Measurements from ENCODE around the gene FARS2.

Gene FARS2

GRCh38 chr6:5238336-5238735 lies 23.0 kb upstream of the FARS2 start:
- Mint-ChIP-seq H3K4me3 (no peak overlapping the region), H3K27ac (no peak overlapping the region), H3K9me3 (ENCODE audit: low read depth) (no peaks in the 10 kb centered on the region), H3K4me1 (ENCODE audit: low read depth) (no peaks in the 10 kb centered on the region), H3K36me3 (peaks cover 10% of the 10 kb centered on the region), H3K27me3 (no peaks in the 10 kb centered on the region)

GRCh38 chr6:5241252-5241651 lies 20.1 kb upstream of the FARS2 start:
- peaks cover 11% of the 10 kb centered on the region for H3K36me3 Mint-ChIP-seq
- H3K4me3 Mint-ChIP-seq, result no peak overlapping the region
- H3K4me1 Mint-ChIP-seq (ENCODE audit: low read depth), result peaks cover 6% of the 10 kb centered on the region
- no peak overlapping the region for H3K27ac Mint-ChIP-seq
- no peaks in the 10 kb centered on the region for H3K27me3 Mint-ChIP-seq
- H3K9me3 Mint-ChIP-seq (ENCODE audit: low read depth), result no peaks in the 10 kb centered on the region

- peaks cover 13% of the 10 kb centered on the region for H3K36me3 Mint-ChIP-seq
- H3K27me3 Mint-ChIP-seq, result no peaks in the 10 kb centered on the region
- H3K4me1 Mint-ChIP-seq (ENCODE audit: low read depth), result peaks cover 8% of the 10 kb centered on the region
- no peaks in the 10 kb centered on the region for H3K9me3 Mint-ChIP-seq (ENCODE audit: low read depth)
- no peak overlapping the region for H3K27ac Mint-ChIP-seq
- no peak overlapping the region for H3K4me3 Mint-ChIP-seq
Measured at GRCh38 chr6:5243069-5243468, 18.2 kb upstream of the FARS2 start.

- Mint-ChIP-seq H3K27ac (no peak overlapping the region), H3K9me3 (ENCODE audit: low read depth) (no peaks in the 10 kb centered on the region), H3K27me3 (no peaks in the 10 kb centered on the region), H3K4me3 (no peak overlapping the region), H3K4me1 (ENCODE audit: low read depth) (peaks cover 21% of the 10 kb centered on the region), H3K36me3 (peaks cover 19% of the 10 kb centered on the region)
Measured at GRCh38 chr6:5246141-5247097, 14.9 kb upstream of the FARS2 start.

- H3K36me3 Mint-ChIP-seq, result peaks cover 22% of the 10 kb centered on the region
- H3K4me1 Mint-ChIP-seq (ENCODE audit: low read depth), result peaks cover 21% of the 10 kb centered on the region
- H3K27me3 Mint-ChIP-seq, result no peaks in the 10 kb centered on the region
- H3K27ac Mint-ChIP-seq, result no peak overlapping the region
- H3K4me3 Mint-ChIP-seq, result no peak overlapping the region
- H3K9me3 Mint-ChIP-seq (ENCODE audit: low read depth), result no peaks in the 10 kb centered on the region
Measured at GRCh38 chr6:5247201-5247600, 14.1 kb upstream of the FARS2 start.

GRCh38 chr6:5248302-5249098 lies 12.8 kb upstream of the FARS2 start:
- Mint-ChIP-seq H3K4me1 (ENCODE audit: low read depth) (peaks cover 21% of the 10 kb centered on the region), H3K27me3 (no peaks in the 10 kb centered on the region), H3K36me3 (peaks cover 25% of the 10 kb centered on the region), H3K27ac (no peak overlapping the region), H3K9me3 (ENCODE audit: low read depth) (peaks cover 3% of the 10 kb centered on the region), H3K4me3 (no peak overlapping the region)

- Mint-ChIP-seq H3K4me1 (ENCODE audit: low read depth) (peaks cover 21% of the 10 kb centered on the region), H3K4me3 (no peak overlapping the region), H3K9me3 (ENCODE audit: low read depth) (peaks cover 3% of the 10 kb centered on the region), H3K27me3 (no peaks in the 10 kb centered on the region), H3K27ac (no peak overlapping the region), H3K36me3 (peaks cover 29% of the 10 kb centered on the region)
Measured at GRCh38 chr6:5249451-5250122, 11.7 kb upstream of the FARS2 start.

GRCh38 chr6:5250451-5250850 lies 10.9 kb upstream of the FARS2 start:
- Mint-ChIP-seq H3K9me3 (ENCODE audit: low read depth) (peaks cover 3% of the 10 kb centered on the region), H3K27ac (no peak overlapping the region), H3K36me3 (peaks cover 35% of the 10 kb centered on the region), H3K4me1 (ENCODE audit: low read depth) (peaks cover 21% of the 10 kb centered on the region), H3K4me3 (no peak overlapping the region), H3K27me3 (no peaks in the 10 kb centered on the region)

GRCh38 chr6:5250911-5251310 lies 10.4 kb upstream of the FARS2 start:
- Mint-ChIP-seq H3K4me3 (no peak overlapping the region), H3K4me1 (ENCODE audit: low read depth) (peaks cover 18% of the 10 kb centered on the region), H3K9me3 (ENCODE audit: low read depth) (peaks cover 3% of the 10 kb centered on the region), H3K36me3 (peaks cover 33% of the 10 kb centered on the region), H3K27ac (no peak overlapping the region), H3K27me3 (no peaks in the 10 kb centered on the region)

GRCh38 chr6:5256952-5257351 lies 4.4 kb upstream of the FARS2 start:
- Mint-ChIP-seq H3K9me3 (ENCODE audit: low read depth) (peaks cover 3% of the 10 kb centered on the region), H3K36me3 (peaks cover 31% of the 10 kb centered on the region), H3K27me3 (no peaks in the 10 kb centered on the region), H3K27ac (no peak overlapping the region), H3K4me3 (no peak overlapping the region), H3K4me1 (ENCODE audit: low read depth) (peaks cover 24% of the 10 kb centered on the region)

- H3K27me3 Mint-ChIP-seq, result no peaks in the 10 kb centered on the region
- H3K9me3 Mint-ChIP-seq (ENCODE audit: low read depth), result peaks cover 1% of the 10 kb centered on the region
- H3K4me1 Mint-ChIP-seq (ENCODE audit: low read depth), result peaks cover 24% of the 10 kb centered on the region
- peaks cover 28% of the 10 kb centered on the region for H3K36me3 Mint-ChIP-seq
- H3K4me3 Mint-ChIP-seq, result no peak overlapping the region
- no peak overlapping the region for H3K27ac Mint-ChIP-seq
Measured at GRCh38 chr6:5257400-5257799, 3.9 kb upstream of the FARS2 start.

- no peaks in the 10 kb centered on the region for H3K9me3 Mint-ChIP-seq (ENCODE audit: low read depth)
- peak overlapping the region; percentile 96 for H3K4me3 Mint-ChIP-seq
- H3K27me3 Mint-ChIP-seq, result no peaks in the 10 kb centered on the region
- H3K4me1 Mint-ChIP-seq (ENCODE audit: low read depth), result peaks cover 32% of the 10 kb centered on the region
- peak overlapping the region; percentile 99 for H3K27ac Mint-ChIP-seq
- peaks cover 21% of the 10 kb centered on the region for H3K36me3 Mint-ChIP-seq
Measured at GRCh38 chr6:5259428-5259827, 1.9 kb upstream of the FARS2 start.

- H3K9me3 Mint-ChIP-seq (ENCODE audit: low read depth), result no peaks in the 10 kb centered on the region
- peak overlapping the region; percentile 99 for H3K27ac Mint-ChIP-seq
- H3K4me1 Mint-ChIP-seq (ENCODE audit: low read depth), result peaks cover 38% of the 10 kb centered on the region
- H3K27me3 Mint-ChIP-seq, result no peaks in the 10 kb centered on the region
- H3K36me3 Mint-ChIP-seq, result peaks cover 14% of the 10 kb centered on the region
- peak overlapping the region; percentile 96 for H3K4me3 Mint-ChIP-seq
Measured at GRCh38 chr6:5260111-5260620, 1.1 kb upstream of the FARS2 start.

GRCh38 chr6:5261545-5262109 lies 314 bp downstream of the FARS2 start:
- peak overlapping the region; percentile 96 for H3K4me3 Mint-ChIP-seq
- H3K36me3 Mint-ChIP-seq, result peaks cover 14% of the 10 kb centered on the region

More at GRCh38 chr6:5261545-5262109, 314 bp downstream of the FARS2 start:
- peaks cover 41% of the 10 kb centered on the region for H3K4me1 Mint-ChIP-seq (ENCODE audit: low read depth)
- no peaks in the 10 kb centered on the region for H3K9me3 Mint-ChIP-seq (ENCODE audit: low read depth)
- no peaks in the 10 kb centered on the region for H3K27me3 Mint-ChIP-seq
- H3K27ac Mint-ChIP-seq, result peak overlapping the region; percentile 99
